22Rv1 (cell line): ENCODE measurements around the gene SF3B6.
"Not testable (repeated sequence)": the region's sequence is repeated elsewhere in the genome, so short reads cannot be mapped to it uniquely, and the experiment has no call there.

Experiments
- H3K27ac ChIP-seq: fragments of 450-650 bp; 2 replicates; pipeline ENCODE4 v1.5.1; 2017
- CTCF ChIP-seq: fragments of 450-650 bp; IDR thresholded peaks from 2 replicates; pipeline ENCODE4 v1.5.1; 2017; ENCODE audit warnings: mild to moderate bottlenecking
- ZFX ChIP-seq: fragments of 450-650 bp; IDR thresholded peaks from 2 replicates; pipeline ENCODE4 v1.6.1; 2017; ENCODE audit warnings: antibody characterized with exemption, borderline replicate concordance

Gene SF3B6

GRCh38 chr2:24117902-24118301 is 41.8 kb upstream of the SF3B6 start:
- no peak overlapping the region for H3K27ac ChIP-seq
- no peak for TF ChIP-seq CTCF

- TF ChIP-seq ZFX (no peak), CTCF (no peak)
- H3K27ac ChIP-seq: no peak overlapping the region
Observed at GRCh38 chr2:24115057-24115456, 38.9 kb upstream of the SF3B6 start.

- TF ChIP-seq ZFX: no peak
- H3K27ac ChIP-seq: no peak overlapping the region
Observed at GRCh38 chr2:24111407-24111901, 35.3 kb upstream of the SF3B6 start.

- no peak overlapping the region for H3K27ac ChIP-seq
- no peak for TF ChIP-seq ZFX
- no peak for TF ChIP-seq CTCF
Observed at GRCh38 chr2:24110660-24111303, 34.7 kb upstream of the SF3B6 start.

GRCh38 chr2:24109431-24109830 is 33.3 kb upstream of the SF3B6 start:
- H3K27ac ChIP-seq: not testable (repeated sequence)

- no peak overlapping the region for H3K27ac ChIP-seq
- TF ChIP-seq CTCF: no peak
- TF ChIP-seq ZFX: no peak
Observed at GRCh38 chr2:24107336-24107735, 31.2 kb upstream of the SF3B6 start.

GRCh38 chr2:24106786-24107185 is 30.7 kb upstream of the SF3B6 start:
- no peak overlapping the region for H3K27ac ChIP-seq
- TF ChIP-seq ZFX (no peak), CTCF (no peak)

GRCh38 chr2:24105816-24106215 is 29.7 kb upstream of the SF3B6 start:
- TF ChIP-seq ZFX (no peak), CTCF (no peak)
- no peak overlapping the region for H3K27ac ChIP-seq
